Head of caudate nucleus (tissue), 42 donors: ENCODE data around the gene GRIN2A.

Source experiments
- DNase-seq, 42 donors: peaks; one replicate each; pipeline versions ENCODE4 v3.0.0 to v3.0.0-alpha.2; 2020 to 2021; ENCODE audit warnings: mixed read lengths in 7 of 42
- intact Hi-C: fragments of 100-400 bp; cut with DNase I; formaldehyde crosslinking; loops from one replicate; pipeline ENCODE4 v1.15.0; 2022

GRIN2A gene

GRCh38 chr16:9821970-9822369 is 360.3 kb downstream of the GRIN2A start:
- intact Hi-C loops: no loop called here
- DNase-seq: no peak

- intact Hi-C loops: no loop called here
- peak in 2 of 42 donors; percentile 10 to 34 for DNase-seq
These were observed 360.9 kb downstream of the GRIN2A start for GRCh38 chr16:9821331-9821730.

GRCh38 chr16:9820476-9821246 is 361.6 kb downstream of the GRIN2A start:
- peak in 9 of 42 donors; percentile 4 to 56 (median 14) for DNase-seq
- intact Hi-C loops: no loop called here

- intact Hi-C loops: no loop called here
- DNase-seq: no peak
These were observed 363.5 kb downstream of the GRIN2A start for GRCh38 chr16:9818702-9819101.

GRCh38 chr16:9817586-9817985 is 364.6 kb downstream of the GRIN2A start:
- intact Hi-C loops: no loop called here
- no peak for DNase-seq

GRCh38 chr16:9816644-9817043 is 365.6 kb downstream of the GRIN2A start:
- DNase-seq: no peak
- intact Hi-C loops: no loop called here

GRCh38 chr16:9813665-9814064 is 368.6 kb downstream of the GRIN2A start:
- no peak for DNase-seq
- intact Hi-C loops: no loop called here

GRCh38 chr16:9808210-9808609 is 374.0 kb downstream of the GRIN2A start:
- DNase-seq: no peak
- intact Hi-C loops: no loop called here

- intact Hi-C loops: no loop called here
- no peak for DNase-seq
These were observed 374.9 kb downstream of the GRIN2A start for GRCh38 chr16:9807302-9807701.

GRCh38 chr16:9805109-9805508 is 377.1 kb downstream of the GRIN2A start:
- DNase-seq: no peak
- intact Hi-C loops: no loop called here

GRCh38 chr16:9802160-9802559 is 380.1 kb downstream of the GRIN2A start:
- no peak for DNase-seq
- intact Hi-C loops: no loop called here

GRCh38 chr16:9801651-9802050 is 380.6 kb downstream of the GRIN2A start:
- no peak for DNase-seq
- intact Hi-C loops: no loop called here

- intact Hi-C loops: no loop called here
- DNase-seq: no peak
These were observed 382.0 kb downstream of the GRIN2A start for GRCh38 chr16:9800186-9800738.

- no peak for DNase-seq
These were observed 383.2 kb downstream of the GRIN2A start for GRCh38 chr16:9798952-9799580.

GRCh38 chr16:9798474-9798873 is 383.8 kb downstream of the GRIN2A start:
- no peak for DNase-seq
- intact Hi-C loops: no loop called here

More at GRCh38 chr16:9798952-9799580, 383.2 kb downstream of the GRIN2A start:
- intact Hi-C loops: no loop called here

- DNase-seq: peak in 4 of 42 donors; percentile 13 to 52 (median 18)
- intact Hi-C loops: no loop called here
These were observed 384.9 kb downstream of the GRIN2A start for GRCh38 chr16:9797306-9797705.

GRCh38 chr16:9793623-9794022 is 388.6 kb downstream of the GRIN2A start:
- intact Hi-C loops: no loop called here

GRCh38 chr16:9791556-9791955 is 390.7 kb downstream of the GRIN2A start:
- intact Hi-C loops: no loop called here
- DNase-seq: peak in 7 of 42 donors; percentile 8 to 26 (median 16)

More at GRCh38 chr16:9793623-9794022, 388.6 kb downstream of the GRIN2A start:
- no peak for DNase-seq

GRCh38 chr16:9790199-9790598 is 392.0 kb downstream of the GRIN2A start:
- intact Hi-C loops: no loop called here
- no peak for DNase-seq

- DNase-seq: peak in 1 of 42 donors; percentile 14
- intact Hi-C loops: no loop called here
These were observed 394.5 kb downstream of the GRIN2A start for GRCh38 chr16:9787717-9788116.
